Endothelial cell of umbilical vein (primary cell): Measurements from ENCODE around the gene PRSS37. TPM values are rescaled to one million over a fixed set of nuclear protein-coding genes. Genes with fewer than 3 reads are reported as not detected.

Experiments
- BruUV-seq: library from RNA; stranded (reverse); fragments of 400-500 nt; replicated peaks from 2 replicates; lab custom pipeline; 2021; lab: Mats Ljungman, UMichigan
- CTCF ChIA-PET: fragments of 300-600, 350-600 bp; sonication (Branson Sonifier 250); formaldehyde crosslinking; loops from one replicate; lab custom pipeline; 2021; ENCODE audit warnings: antibody characterized with exemption, inconsistent platforms; lab: Charles Lee
- POLR2A ChIA-PET: fragments of 300-600, 350-600 bp; sonication (Branson Sonifier 250); formaldehyde crosslinking; loops from one replicate; lab custom pipeline; 2021; ENCODE audit warnings: antibody characterized with exemption, inconsistent platforms; lab: Charles Lee
- DNase-seq: peaks from one replicate; pipeline ENCODE4 v3.0.0-alpha.2; 2011; ENCODE audit warnings: low read depth, low spot score
- FAIRE-seq: peaks from 2 replicates; lab custom pipeline; 2011; peaks lifted over from hg19 to GRCh38; lab: Jason Lieb, UNC
- H2AFZ ChIP-seq: 2 replicates; pipeline ENCODE4 v1.6.0; 2012; ENCODE audit warnings: low read depth, low read length, control low read depth, inconsistent platforms
- H3K27ac ChIP-seq: 2 replicates; pipeline ENCODE4 v1.5.1; 2011; ENCODE audit warnings: low read depth, mild to moderate bottlenecking, control low read depth, low read length, moderate library complexity; ENCODE audit not compliant: insufficient read depth
- H3K27me3 ChIP-seq, 2 experiments: 2 replicates each; pipeline versions ENCODE4 v1.6.0 to v1.6.1; 2011; ENCODE audit warnings: low read length in 2 of 2, mixed read lengths in 1 of 2; ENCODE audit not compliant: control insufficient read depth in 2 of 2, insufficient read depth in 2 of 2
- H3K36me3 ChIP-seq, 2 experiments: 2 replicates in 1 of 2; 3 replicates in 1 of 2; pipeline ENCODE4 v1.5.1; 2011; ENCODE audit warnings: low read length in 2 of 2, mild to moderate bottlenecking in 1 of 2, moderate library complexity in 1 of 2; ENCODE audit not compliant: control insufficient read depth in 2 of 2, insufficient read depth in 2 of 2; ENCODE audit errors: extremely low read depth in 1 of 2
- H3K4me1 ChIP-seq: 3 replicates; pipeline ENCODE4 v1.5.1; 2011; ENCODE audit warnings: mild to moderate bottlenecking, low read length; ENCODE audit not compliant: control insufficient read depth, insufficient read depth; ENCODE audit errors: extremely low read depth
- H3K4me2 ChIP-seq: 2 replicates; pipeline ENCODE4 v1.6.1; 2011; ENCODE audit warnings: low read length, control low read depth, mixed read lengths; ENCODE audit not compliant: insufficient read depth
- H3K4me3 ChIP-seq, 3 experiments: fragments of 200-600 bp in 1 of 3; sonication (generic), shearing (Covaris generic) in 1 of 3; replicated peaks in 1 of 3; 2 replicates each; pipeline ENCODE4 v1.5.1; 2011 to 2016; ENCODE audit warnings: control low read depth in 3 of 3, low read length in 3 of 3, mild to moderate bottlenecking in 2 of 3, inconsistent platforms in 1 of 3, low read depth in 1 of 3, moderate library complexity in 1 of 3; ENCODE audit not compliant: insufficient read depth in 1 of 3
- H3K79me2 ChIP-seq: 2 replicates; pipeline ENCODE4 v1.6.0; 2012; ENCODE audit warnings: low read length, inconsistent platforms; ENCODE audit not compliant: control insufficient read depth, insufficient read depth
- H3K9ac ChIP-seq: replicated peaks from 2 replicates; pipeline ENCODE3; 2011; ENCODE audit warnings: low read length, control low read depth; ENCODE audit not compliant: insufficient read depth; ENCODE audit errors: extremely low read depth
- H3K9me1 ChIP-seq: replicated peaks from 3 replicates; pipeline ENCODE4 v1.6.0; 2011; ENCODE audit warnings: mild to moderate bottlenecking, low read length; ENCODE audit not compliant: control insufficient read depth, insufficient read depth; ENCODE audit errors: extremely low read depth
- H3K9me3 ChIP-seq: replicated peaks from 2 replicates; pipeline ENCODE4 v1.5.1; 2012; ENCODE audit warnings: low read length, inconsistent platforms; ENCODE audit not compliant: control insufficient read depth, insufficient read depth
- H4K20me1 ChIP-seq: replicated peaks from 2 replicates; pipeline ENCODE3; 2011; ENCODE audit warnings: mild to moderate bottlenecking, low read length; ENCODE audit not compliant: control insufficient read depth, insufficient read depth; ENCODE audit errors: extremely low read depth
- CTCF ChIP-seq, 2 donors: IDR thresholded peaks; 1 replicate in 1 of 2; 2 replicates in 1 of 2; pipeline ENCODE4 v1.5.1; 2011; ENCODE audit warnings: low read length in 2 of 2, mild to moderate bottlenecking in 2 of 2, moderate library complexity in 2 of 2, control low read depth in 1 of 2, inconsistent platforms in 1 of 2, low read depth in 1 of 2; ENCODE audit not compliant: insufficient read depth in 1 of 2; ENCODE audit errors: extremely low read depth in 1 of 2
- EZH2 ChIP-seq: IDR thresholded peaks from 2 replicates; pipeline ENCODE4 v1.6.1; 2012; ENCODE audit warnings: borderline replicate concordance, low read depth, mild to moderate bottlenecking, moderate library complexity, low read length, inconsistent platforms; ENCODE audit not compliant: severe bottlenecking
- FOS ChIP-seq: IDR thresholded peaks from 2 replicates; pipeline ENCODE4 v1.6.1; 2011; ENCODE audit warnings: mild to moderate bottlenecking, low read length, moderate library complexity, borderline replicate concordance; ENCODE audit not compliant: insufficient read depth
- GATA2 ChIP-seq: IDR thresholded peaks from 2 replicates; pipeline ENCODE4 v1.7.0; 2011; ENCODE audit warnings: low read depth, mild to moderate bottlenecking, moderate library complexity, mixed read lengths, low read length; ENCODE audit not compliant: insufficient read length, insufficient read depth
- JUN ChIP-seq: IDR thresholded peaks from 2 replicates; pipeline ENCODE4 v1.6.1; 2011; ENCODE audit warnings: borderline replicate concordance, low read depth; ENCODE audit not compliant: insufficient read length, insufficient read depth
- MAX ChIP-seq: IDR thresholded peaks from 2 replicates; pipeline ENCODE4 v1.6.1; 2011; ENCODE audit not compliant: insufficient read depth, insufficient read length
- MYC ChIP-seq: IDR thresholded peaks from one replicate; pipeline ENCODE4 v1.6.1; 2011; ENCODE audit warnings: mild to moderate bottlenecking, low read depth, low read length
- POLR2A ChIP-seq: IDR thresholded peaks from 2 replicates; pipeline ENCODE4 v1.6.1; 2012; ENCODE audit warnings: low read depth, mild to moderate bottlenecking, control low read depth, low read length
- POLR2AphosphoS5 ChIP-seq: IDR thresholded peaks from 2 replicates; pipeline ENCODE4 v1.6.1; 2012; ENCODE audit warnings: low read depth, mild to moderate bottlenecking, control low read depth, low read length, moderate library complexity; ENCODE audit not compliant: insufficient read depth
- dilution Hi-C: fragments of 300-500 bp; cut with MboI; formaldehyde crosslinking; loops from one replicate; pipeline ENCODE4 v1.15.0; 2019; ENCODE audit warnings: low sequenced_read_pairs; ENCODE audit not compliant: extremely low pct_ligation_motif_present
- intact Hi-C: fragments of 100-400 bp; cut with micrococcal nuclease; formaldehyde crosslinking; loops from one replicate; pipeline ENCODE4 v1.10.0; 2022
- polyA plus RNA-seq, 4 experiments: library from polyadenylated mRNA; depleted of rRNA in 3 of 4; stranded (reverse) in 3 of 4; unstranded in 1 of 4; fragments of >200 nt; gene quantifications; 2 replicates each; pipeline versions ENCODE4 v1.2.1 to v1.2.3, GENCODE V29; 2011 to 2012; ENCODE audit warnings: missing spikeins in 1 of 4
- total RNA-seq: library from RNA; stranded (reverse); gene quantifications from 2 replicates; pipeline ENCODE4 v1.2.3, GENCODE V29; 2021

The PRSS37 gene
- total and polyA plus RNA-seq, 2 donors (not counting 3 experiments of a cell fraction or from before 2014, with no cell fraction given), result not detected

- H3K9me3 ChIP-seq, result no peaks in the 10 kb centered on the region
- intact Hi-C loops (no loop called here), dilution Hi-C loops (no loop called here)
- H3K36me3 ChIP-seq, result peaks cover 0 to 4% of the 10 kb centered on the region in 2 experiments
- H3K4me3 ChIP-seq, result no peak overlapping the region
- H3K9me1 ChIP-seq, result no peaks in the 10 kb centered on the region
- no peaks in the 10 kb centered on the region for H4K20me1 ChIP-seq
- H3K27ac ChIP-seq, result no peak overlapping the region
- BruUV-seq, result no TSS peak
- H3K27me3 ChIP-seq, result no peaks in the 10 kb centered on the region
- H2AFZ ChIP-seq, result no peak overlapping the region
- no peak for DNase-seq
- FAIRE-seq, result no peak
- POLR2A ChIA-PET, result no interaction called here
- no peaks in the 10 kb centered on the region for H3K79me2 ChIP-seq
- CTCF ChIA-PET, result no interaction called here
- peaks cover 18% of the 10 kb centered on the region for H3K4me1 ChIP-seq
- TF ChIP-seq GATA2 (no peak), MYC (no peak), MAX (no peak), CTCF (IDR thresholded peaks at IDR 0.05; ENCODE audit: extremely low read depth in 1 of 2, insufficient read depth in 1 of 2, low read depth in 1 of 2, low read length in 2 of 2) (no peak), POLR2AphosphoS5 (no peak), JUN (no peak), FOS (no peak), EZH2 (no peak), POLR2A (no peak)
- no peak overlapping the region for H3K4me2 ChIP-seq
- no peak overlapping the region for H3K9ac ChIP-seq
These were observed 48.8 kb downstream of the PRSS37 start for GRCh38 chr7:141792526-141792925.
